ENCODE measurements around the gene CLC.
"Not testable (repeated sequence)": the region's sequence is repeated elsewhere in the genome, so short reads cannot be mapped to it uniquely, and the experiment has no call there.

Gene CLC

GRCh38 chr19:39746836-39747529 lies 9.2 kb upstream of the CLC start:
- H3K4me1 ChIP-seq: no peaks in the 10 kb centered on the region
- H3K27me3 ChIP-seq (ENCODE audit: low read depth): peaks cover 9% of the 10 kb centered on the region; the same call in 1 of the 2 replicates
- H3K36me3 ChIP-seq (replicated peaks): no peaks in the 10 kb centered on the region
- no peaks in the 10 kb centered on the region for H3K9me3 ChIP-seq
- H3K4me3 ChIP-seq: no peak overlapping the region
- DNase-seq (ENCODE audit: low spot score in 2 of 2): no peak
- in situ Hi-C loops (cut with MboI; ENCODE audit: low sequenced_read_pairs): no loop called here

- H3K9me3 ChIP-seq: no peaks in the 10 kb centered on the region
- in situ Hi-C loops (cut with MboI; ENCODE audit: low sequenced_read_pairs): no loop called here
- no peaks in the 10 kb centered on the region for H3K36me3 ChIP-seq (replicated peaks)
- DNase-seq (ENCODE audit: low spot score in 2 of 2): no peak
- peaks cover 9% of the 10 kb centered on the region; the same call in 1 of the 2 replicates for H3K27me3 ChIP-seq (ENCODE audit: low read depth)
- no peaks in the 10 kb centered on the region for H3K4me1 ChIP-seq
- no peak overlapping the region for H3K4me3 ChIP-seq
Observed at GRCh38 chr19:39745643-39746042, 7.8 kb upstream of the CLC start.

- no peaks in the 10 kb centered on the region for H3K27me3 ChIP-seq (ENCODE audit: low read depth)
- in situ Hi-C loops (cut with MboI; ENCODE audit: low sequenced_read_pairs): no loop called here
Observed at GRCh38 chr19:39740395-39740794, 2.6 kb upstream of the CLC start.

GRCh38 chr19:39738814-39739213 lies 985 bp upstream of the CLC start:
- Histone ChIP-seq H3K4me3 (no peak overlapping the region), H3K36me3 (replicated peaks) (no peaks in the 10 kb centered on the region), H3K4me1 (no peaks in the 10 kb centered on the region), H3K9me3 (no peaks in the 10 kb centered on the region), H3K27me3 (ENCODE audit: low read depth) (no peaks in the 10 kb centered on the region)
- in situ Hi-C loops (cut with MboI; ENCODE audit: low sequenced_read_pairs): no loop called here
- DNase-seq (ENCODE audit: low spot score in 2 of 2): no peak

More at GRCh38 chr19:39740395-39740794, 2.6 kb upstream of the CLC start:
- no peaks in the 10 kb centered on the region for H3K36me3 ChIP-seq (replicated peaks)
- H3K4me3 ChIP-seq: no peak overlapping the region
- no peaks in the 10 kb centered on the region for H3K9me3 ChIP-seq
- H3K4me1 ChIP-seq: no peaks in the 10 kb centered on the region
- no peak for DNase-seq (ENCODE audit: low spot score in 2 of 2)

- Histone ChIP-seq H3K9me3 (no peaks in the 10 kb centered on the region), H3K4me3 (no peak overlapping the region), H3K4me1 (no peaks in the 10 kb centered on the region), H3K27me3 (ENCODE audit: low read depth) (no peaks in the 10 kb centered on the region; the same call in 1 of the 2 replicates), H3K36me3 (replicated peaks) (no peaks in the 10 kb centered on the region)
- DNase-seq (ENCODE audit: low spot score in 2 of 2): no peak
- in situ Hi-C loops (cut with MboI; ENCODE audit: low sequenced_read_pairs): no loop called here
Observed at GRCh38 chr19:39737351-39737750, 478 bp downstream of the CLC start.

- in situ Hi-C loops (cut with MboI; ENCODE audit: low sequenced_read_pairs): no loop called here
- no peaks in the 10 kb centered on the region; the same call in 1 of the 2 replicates for H3K27me3 ChIP-seq (ENCODE audit: low read depth)
- H3K36me3 ChIP-seq (replicated peaks): no peaks in the 10 kb centered on the region
- no peaks in the 10 kb centered on the region for H3K9me3 ChIP-seq
- no peaks in the 10 kb centered on the region for H3K4me1 ChIP-seq
- no peak for DNase-seq (ENCODE audit: low spot score in 2 of 2)
- H3K4me3 ChIP-seq: no peak overlapping the region
Observed at GRCh38 chr19:39736088-39736487, 1.7 kb downstream of the CLC start.

- in situ Hi-C loops (cut with MboI; ENCODE audit: low sequenced_read_pairs): no loop called here
- DNase-seq (ENCODE audit: low spot score in 2 of 2): no peak
- Histone ChIP-seq H3K36me3 (replicated peaks) (no peaks in the 10 kb centered on the region), H3K4me3 (no peak overlapping the region), H3K9me3 (no peaks in the 10 kb centered on the region), H3K27me3 (ENCODE audit: low read depth) (no peaks in the 10 kb centered on the region; the same call in 1 of the 2 replicates), H3K4me1 (no peaks in the 10 kb centered on the region)
Observed at GRCh38 chr19:39735688-39736087, 2.1 kb downstream of the CLC start.

GRCh38 chr19:39733841-39734240 lies 4.0 kb downstream of the CLC start:
- Histone ChIP-seq H3K36me3 (replicated peaks) (no peaks in the 10 kb centered on the region), H3K9me3 (no peaks in the 10 kb centered on the region), H3K4me3 (no peak overlapping the region), H3K27me3 (ENCODE audit: low read depth) (no peaks in the 10 kb centered on the region; the same call in 1 of the 2 replicates), H3K4me1 (no peaks in the 10 kb centered on the region)
- no peak for DNase-seq (ENCODE audit: low spot score in 2 of 2)
- in situ Hi-C loops (cut with MboI; ENCODE audit: low sequenced_read_pairs): no loop called here

- no peaks in the 10 kb centered on the region for H3K36me3 ChIP-seq (replicated peaks)
- DNase-seq (ENCODE audit: low spot score in 2 of 2): no peak
Observed at GRCh38 chr19:39731685-39732084, 6.1 kb downstream of the CLC start.

GRCh38 chr19:39729594-39729993 lies 8.2 kb downstream of the CLC start:
- H3K4me1 ChIP-seq: no peaks in the 10 kb centered on the region
- H3K36me3 ChIP-seq (replicated peaks): no peaks in the 10 kb centered on the region
- no peak overlapping the region for H3K4me3 ChIP-seq
- H3K27me3 ChIP-seq (ENCODE audit: low read depth): no peaks in the 10 kb centered on the region; the same call in 1 of the 2 replicates
- in situ Hi-C loops (cut with MboI; ENCODE audit: low sequenced_read_pairs): no loop called here
- H3K9me3 ChIP-seq: no peaks in the 10 kb centered on the region
- DNase-seq (ENCODE audit: low spot score in 2 of 2): no peak

More at GRCh38 chr19:39731685-39732084, 6.1 kb downstream of the CLC start:
- Histone ChIP-seq H3K9me3 (no peaks in the 10 kb centered on the region), H3K4me3 (no peak overlapping the region), H3K4me1 (no peaks in the 10 kb centered on the region), H3K27me3 (ENCODE audit: low read depth) (no peaks in the 10 kb centered on the region; the same call in 1 of the 2 replicates)
- in situ Hi-C loops (cut with MboI; ENCODE audit: low sequenced_read_pairs): no loop called here

GRCh38 chr19:39728040-39728439 lies 9.8 kb downstream of the CLC start:
- H3K4me3 ChIP-seq: no peak overlapping the region
- in situ Hi-C loops (cut with MboI; ENCODE audit: low sequenced_read_pairs): no loop called here
- no peaks in the 10 kb centered on the region for H3K4me1 ChIP-seq
- no peaks in the 10 kb centered on the region for H3K36me3 ChIP-seq (replicated peaks)
- no peaks in the 10 kb centered on the region for H3K9me3 ChIP-seq
- H3K27me3 ChIP-seq (ENCODE audit: low read depth): no peaks in the 10 kb centered on the region; the same call in 1 of the 2 replicates
- DNase-seq (ENCODE audit: low spot score in 2 of 2): no peak

GRCh38 chr19:39727070-39727800 lies 10.6 kb downstream of the CLC start:
- Histone ChIP-seq H3K4me3 (no peak overlapping the region), H3K4me1 (no peaks in the 10 kb centered on the region), H3K36me3 (replicated peaks) (no peaks in the 10 kb centered on the region), H3K27me3 (ENCODE audit: low read depth) (no peaks in the 10 kb centered on the region; the same call in 1 of the 2 replicates), H3K9me3 (no peaks in the 10 kb centered on the region)
- in situ Hi-C loops (cut with MboI; ENCODE audit: low sequenced_read_pairs): no loop called here
- no peak for DNase-seq (ENCODE audit: low spot score in 2 of 2)

GRCh38 chr19:39725995-39726394 lies 11.8 kb downstream of the CLC start:
- H3K36me3 ChIP-seq (replicated peaks): no peaks in the 10 kb centered on the region
- in situ Hi-C loops (cut with MboI; ENCODE audit: low sequenced_read_pairs): no loop called here
- no peaks in the 10 kb centered on the region for H3K4me1 ChIP-seq
- no peak for DNase-seq (ENCODE audit: low spot score in 2 of 2)
- no peak overlapping the region for H3K4me3 ChIP-seq
- no peaks in the 10 kb centered on the region for H3K9me3 ChIP-seq
- no peaks in the 10 kb centered on the region; the same call in 1 of the 2 replicates for H3K27me3 ChIP-seq (ENCODE audit: low read depth)

GRCh38 chr19:39720144-39720543 lies 17.7 kb downstream of the CLC start:
- H3K9me3 ChIP-seq; in situ Hi-C loops (cut with MboI; ENCODE audit: low sequenced_read_pairs); DNase-seq (ENCODE audit: low spot score in 2 of 2); H3K36me3 ChIP-seq (replicated peaks); H3K4me3 ChIP-seq; H3K27me3 ChIP-seq (ENCODE audit: low read depth); H3K4me1 ChIP-seq: not testable (repeated sequence)
